HG03378 (cell line): ENCODE results near the gene WTAP.
"Not testable (repeated sequence)": the region's sequence is repeated elsewhere in the genome, so short reads cannot be mapped to it uniquely, and the experiment has no call there.

Source experiments
- ATAC-seq: cut with Tn5 transposase; IDR thresholded peaks from one replicate; pipeline ENCODE4 v1.9.1; 2021; ENCODE audit warnings: mild to moderate bottlenecking, moderate library complexity; ENCODE audit not compliant: unreplicated experiment

WTAP gene

GRCh38 chr6:159693128-159693893 is 34.0 kb upstream of the WTAP start, which contains the start of gene SOD2:
SOD2 (minus strand) TSS chr6:159693241; CDS start chr6:159693167, 74 bp downstream.
- ATAC-seq = peak; percentile 75

DNA sequence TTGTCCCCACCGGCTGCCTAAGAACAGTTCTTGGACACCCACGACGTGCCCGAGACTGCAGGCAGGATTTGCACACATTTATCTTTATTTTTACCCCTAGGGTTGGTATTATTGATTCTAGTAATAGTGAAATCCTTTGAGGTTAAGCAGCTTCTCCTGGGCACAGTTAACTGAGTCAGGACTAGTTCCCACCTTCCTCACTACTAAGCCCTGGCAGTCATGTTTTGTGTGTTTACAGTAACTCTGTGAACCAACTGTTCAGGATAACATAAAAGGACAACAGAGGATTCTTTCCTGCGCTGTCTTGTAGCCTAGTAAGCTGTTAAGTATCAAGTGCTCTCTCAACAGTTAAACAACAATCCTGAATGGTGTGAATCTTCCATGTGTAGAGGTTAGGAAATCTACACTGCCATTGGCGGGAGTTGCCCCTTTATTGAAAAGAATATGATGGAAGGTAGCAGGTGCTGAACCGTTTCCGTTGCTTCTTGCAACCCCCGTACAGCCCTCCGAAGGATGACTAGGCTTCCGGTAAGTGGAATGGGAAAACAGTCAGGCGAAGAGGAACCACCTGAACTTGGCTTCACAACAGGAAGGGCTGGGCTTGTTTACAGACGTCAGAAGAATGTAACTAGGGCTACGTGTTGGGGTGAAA is 33.3 kb upstream of the WTAP start:
- ATAC-seq = peak; percentile 14

DNA sequence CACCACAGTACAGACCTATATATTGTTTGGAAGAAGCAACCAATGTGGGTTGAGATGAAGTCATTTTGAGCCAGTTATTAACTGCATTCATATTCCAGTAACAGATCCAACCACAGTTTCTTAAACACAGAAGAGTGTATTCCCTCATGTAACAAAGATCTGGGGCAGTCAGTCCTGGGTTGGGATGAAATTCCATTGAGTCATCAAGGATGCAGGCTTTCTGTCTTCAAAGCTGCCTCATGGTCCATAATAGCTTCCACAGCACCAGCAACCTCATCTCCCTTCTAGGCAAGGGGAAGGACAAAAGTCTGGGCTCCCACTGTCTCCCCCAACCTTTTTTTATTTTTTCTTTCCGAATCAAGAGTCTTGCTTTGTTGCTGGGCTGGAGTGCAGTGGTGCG is 31.3 kb upstream of the WTAP start:
- ATAC-seq = no peak

DNA sequence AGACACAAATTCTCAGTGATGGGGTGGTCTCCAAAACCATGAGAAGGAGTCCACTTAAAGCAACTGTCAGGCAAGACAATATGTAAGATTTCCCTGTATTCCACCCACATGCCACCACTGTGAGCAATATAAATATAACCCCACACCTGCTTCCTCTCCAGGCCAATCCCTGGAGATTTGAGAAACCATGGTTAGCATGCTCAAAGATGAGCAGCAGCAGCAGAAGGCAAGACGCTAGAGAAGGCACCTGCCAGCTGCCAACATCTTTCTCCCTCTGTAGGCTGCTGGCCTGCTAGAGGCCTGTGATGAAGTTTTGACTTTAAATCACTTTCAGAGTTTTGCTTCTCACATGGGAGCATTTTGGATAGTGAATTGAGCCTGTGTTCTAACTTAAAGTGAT is 26.3 kb upstream of the WTAP start:
- ATAC-seq = peak; percentile 42

DNA sequence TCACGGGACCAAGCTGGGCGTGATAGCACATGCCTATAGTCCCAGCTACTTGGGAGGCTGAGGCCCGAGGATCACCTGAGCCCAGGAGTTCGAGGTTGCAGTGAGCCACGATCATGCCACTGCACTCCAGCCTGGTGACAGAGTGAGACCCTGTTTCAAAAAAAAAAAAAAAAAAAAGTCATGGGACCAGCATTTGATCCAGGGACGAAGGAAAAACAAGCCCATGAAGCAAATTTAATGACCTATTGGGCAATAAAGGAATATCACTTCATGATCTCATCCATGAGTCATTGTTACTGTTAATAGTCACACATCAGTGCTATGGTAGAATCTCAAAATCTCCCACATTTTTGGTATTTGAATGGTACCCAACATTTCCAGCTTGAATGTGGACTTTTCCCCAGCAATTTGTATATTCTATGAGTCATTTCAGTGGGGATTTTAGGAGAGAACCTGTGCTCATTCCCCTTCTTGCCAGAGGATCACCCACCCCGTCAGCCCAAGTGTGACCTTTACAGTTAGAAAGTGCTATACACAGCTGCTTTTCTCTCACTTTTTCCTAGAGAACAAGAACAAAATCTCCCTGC is 25.8 kb upstream of the WTAP start:
- ATAC-seq = no peak

DNA sequence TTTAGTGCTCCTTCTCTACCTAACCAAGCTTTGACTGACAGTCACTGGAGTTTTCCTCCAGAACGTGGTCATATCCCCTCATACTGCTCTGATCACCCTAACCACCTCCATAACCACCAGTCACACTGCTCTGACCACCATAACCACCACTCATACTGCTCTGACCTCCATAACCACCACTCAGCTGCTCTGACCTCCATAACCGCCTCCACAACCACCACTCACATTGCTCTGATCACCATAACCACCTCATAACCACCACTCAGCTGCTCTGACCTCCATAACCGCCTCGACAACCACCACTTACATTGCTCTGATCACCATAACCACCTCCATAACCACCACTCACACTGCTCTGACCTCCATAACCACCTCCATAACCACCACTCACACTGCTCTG is 16.7 kb upstream of the WTAP start:
- ATAC-seq = not testable (repeated sequence)

- ATAC-seq = not testable (repeated sequence)
Observed at GRCh38 chr6:159712389-159712788, 14.9 kb upstream of the WTAP start.

DNA sequence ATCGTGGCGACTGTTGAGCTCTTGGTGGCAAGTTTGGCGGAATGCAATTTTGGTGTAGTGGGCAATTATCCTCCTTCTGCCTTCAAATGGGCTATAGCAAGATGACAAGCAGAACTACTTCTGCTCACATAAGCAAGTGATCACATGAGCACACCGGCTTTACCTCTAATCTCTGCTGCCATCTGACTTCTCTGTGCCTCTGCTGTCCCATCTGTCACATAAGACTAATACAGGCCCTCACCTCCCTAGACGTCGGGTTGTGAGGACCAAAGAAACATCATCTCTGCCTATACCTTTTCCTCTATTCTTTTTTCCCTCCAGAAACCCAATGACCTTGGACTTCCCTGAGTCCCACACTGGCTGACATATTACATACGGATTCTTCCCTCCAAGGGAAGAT is 13.3 kb upstream of the WTAP start:
- ATAC-seq = no peak

GRCh38 chr6:159714404-159714803 is 12.9 kb upstream of the WTAP start:
- no peak for ATAC-seq

DNA sequence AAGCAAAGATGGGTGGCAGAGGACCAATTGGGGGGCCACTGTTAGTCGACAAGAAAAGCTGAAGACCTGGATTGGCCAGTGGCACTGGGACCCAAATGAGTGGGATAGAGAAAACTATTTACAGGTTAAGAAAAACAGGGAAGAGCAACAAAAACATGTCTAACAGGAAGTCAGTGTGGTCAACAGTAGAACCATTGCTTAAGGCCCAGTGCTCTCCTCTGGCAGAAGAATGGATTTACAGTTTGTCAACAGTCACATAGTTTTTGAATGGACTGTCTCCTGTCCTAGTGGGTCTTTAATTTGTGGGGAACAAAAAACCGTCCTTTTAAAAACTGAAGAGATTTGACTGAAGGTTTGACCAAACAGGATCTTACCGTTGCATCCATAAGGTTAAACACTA is 12.1 kb upstream of the WTAP start:
- no peak for ATAC-seq

DNA sequence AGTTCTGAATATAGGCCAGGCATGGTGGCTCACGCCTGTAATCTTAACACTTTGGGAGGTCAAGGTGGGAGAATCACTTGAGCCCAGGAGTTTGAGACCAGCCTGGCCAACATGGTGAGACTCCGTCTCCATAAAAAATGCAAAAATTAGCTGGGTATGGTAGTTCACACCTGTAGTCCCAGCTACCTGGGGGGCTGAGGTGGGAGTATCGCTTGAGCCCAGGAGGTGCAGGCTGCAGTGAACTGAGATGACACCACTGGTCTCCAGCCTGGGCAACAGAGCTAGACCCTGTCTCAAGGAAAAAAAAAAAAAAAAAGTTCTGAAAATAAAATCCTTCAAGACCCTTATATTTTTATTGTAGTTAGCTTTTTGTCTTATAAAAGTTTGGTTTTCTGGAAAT is 11.7 kb upstream of the WTAP start:
- no peak for ATAC-seq

- no peak for ATAC-seq
Observed at GRCh38 chr6:159716247-159717096, 10.8 kb upstream of the WTAP start.

GRCh38 chr6:159718634-159719033 is 8.7 kb upstream of the WTAP start:
- no peak for ATAC-seq

DNA sequence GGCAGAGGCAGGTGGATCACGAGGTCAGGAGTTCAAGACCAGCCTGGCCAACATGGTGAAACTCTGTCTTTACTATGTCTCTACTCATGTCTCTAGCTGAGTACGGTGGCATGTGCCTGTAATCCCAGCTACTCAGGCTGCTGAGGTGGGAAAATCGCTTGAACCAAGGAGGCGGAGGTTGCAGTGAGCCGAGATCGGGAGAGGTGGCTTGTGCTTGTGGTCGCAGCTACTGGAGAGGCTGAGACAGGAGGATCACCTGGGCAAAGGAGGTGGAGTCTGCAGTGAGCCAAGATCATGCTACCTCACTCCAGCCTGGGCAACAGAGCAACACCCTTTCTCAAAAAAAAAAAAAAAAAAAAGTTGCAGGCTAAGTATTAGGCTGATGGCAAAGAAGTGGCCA is 8.0 kb upstream of the WTAP start:
- no peak for ATAC-seq

DNA sequence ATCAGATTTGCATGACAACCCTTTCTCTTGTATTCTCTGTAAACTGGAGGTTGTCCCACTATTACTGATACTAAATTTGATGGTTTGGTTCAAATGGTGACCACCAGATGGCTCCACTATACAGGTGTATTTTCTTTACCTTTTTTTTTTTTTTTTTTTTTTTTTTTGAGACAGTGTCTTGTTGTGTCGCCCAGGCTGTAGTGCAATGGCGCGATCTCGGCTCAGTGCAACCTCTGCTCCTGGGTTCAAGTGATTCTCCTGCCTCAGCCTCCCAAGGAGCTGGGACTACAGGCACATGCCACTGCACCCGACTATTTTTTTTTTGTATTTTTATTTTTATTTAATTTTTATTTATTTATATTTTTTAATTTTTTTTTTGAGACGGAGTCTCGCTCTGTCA is 6.6 kb upstream of the WTAP start:
- ATAC-seq = no peak

DNA sequence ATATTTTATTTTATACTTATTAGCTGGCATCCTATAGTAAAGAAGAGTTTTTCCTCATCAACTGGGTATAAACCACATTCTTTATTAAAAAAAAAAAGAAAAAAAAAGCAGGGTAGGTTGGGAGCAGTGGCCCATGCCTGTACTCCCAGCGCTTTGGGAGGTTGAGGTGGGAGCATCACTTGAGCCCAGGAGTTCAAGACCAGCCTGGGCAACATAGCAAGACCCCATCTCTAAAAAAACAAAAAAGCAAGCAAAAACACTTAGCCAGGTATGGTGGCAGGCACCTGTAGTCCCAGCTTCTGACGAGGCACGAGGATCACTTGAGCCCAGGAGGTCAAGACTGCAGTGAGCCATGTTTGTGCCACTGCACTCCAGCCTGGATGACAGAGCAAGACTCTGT is 5.3 kb upstream of the WTAP start:
- ATAC-seq = not testable (repeated sequence)

DNA sequence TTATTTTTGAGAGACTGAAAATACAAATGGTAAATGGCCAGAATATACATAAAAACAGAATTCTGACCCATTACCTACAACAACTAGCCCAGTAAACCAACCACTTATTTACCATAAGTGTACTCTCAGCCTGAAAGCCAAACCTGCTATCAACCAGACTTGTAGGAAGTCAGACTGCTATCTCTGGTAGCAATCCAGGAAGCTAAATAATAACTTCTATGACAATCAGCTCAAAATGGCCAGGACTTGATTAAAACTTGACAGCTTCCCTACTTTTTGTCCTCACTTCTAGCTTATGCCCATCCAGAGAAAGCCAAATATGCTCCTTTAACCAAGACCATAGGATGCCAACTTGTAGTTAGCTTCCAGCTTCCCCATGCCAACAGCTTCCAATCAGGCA is 4.7 kb upstream of the WTAP start:
- no peak for ATAC-seq

DNA sequence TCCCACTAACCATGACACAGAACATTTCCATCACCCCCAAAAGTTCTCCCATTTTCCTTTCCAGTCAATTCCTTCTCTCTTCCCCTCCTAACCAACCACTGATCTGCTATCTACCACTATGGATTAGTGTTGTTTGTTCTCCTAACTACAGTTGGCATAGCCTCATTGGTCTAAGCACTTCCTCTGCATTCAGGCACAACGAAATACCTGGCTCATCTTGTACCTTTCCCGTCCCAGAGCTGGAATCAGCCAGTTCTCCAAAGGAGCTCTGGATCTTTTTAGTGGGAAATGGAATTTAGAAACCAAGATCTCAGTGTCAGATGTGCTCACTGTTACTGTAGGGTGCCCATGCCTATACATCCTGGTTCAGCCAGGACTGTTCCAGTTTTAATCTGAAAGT is 4.0 kb upstream of the WTAP start:
- ATAC-seq = no peak

DNA sequence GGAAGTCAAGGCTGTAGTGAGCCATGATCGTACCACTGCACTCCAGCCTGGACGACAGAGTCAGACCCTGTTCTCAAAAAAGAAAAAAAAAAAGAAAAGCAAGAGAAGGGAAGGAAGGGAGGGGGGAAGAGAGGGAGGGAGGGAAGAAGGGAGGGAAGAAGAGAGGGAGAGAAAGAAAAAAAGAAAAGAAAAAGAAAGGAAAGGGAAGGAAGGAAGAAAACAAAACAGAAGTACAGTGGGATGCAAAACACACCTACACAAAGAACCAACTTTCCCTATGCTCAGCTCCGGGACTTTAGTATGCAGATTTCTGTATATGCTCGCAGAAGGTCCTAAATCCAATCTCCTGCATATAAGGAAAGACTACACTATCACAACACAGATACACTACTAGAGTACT is 2.5 kb upstream of the WTAP start:
- no peak for ATAC-seq

GRCh38 chr6:159725208-159725607 is 2.1 kb upstream of the WTAP start:
- not testable (repeated sequence) for ATAC-seq

DNA sequence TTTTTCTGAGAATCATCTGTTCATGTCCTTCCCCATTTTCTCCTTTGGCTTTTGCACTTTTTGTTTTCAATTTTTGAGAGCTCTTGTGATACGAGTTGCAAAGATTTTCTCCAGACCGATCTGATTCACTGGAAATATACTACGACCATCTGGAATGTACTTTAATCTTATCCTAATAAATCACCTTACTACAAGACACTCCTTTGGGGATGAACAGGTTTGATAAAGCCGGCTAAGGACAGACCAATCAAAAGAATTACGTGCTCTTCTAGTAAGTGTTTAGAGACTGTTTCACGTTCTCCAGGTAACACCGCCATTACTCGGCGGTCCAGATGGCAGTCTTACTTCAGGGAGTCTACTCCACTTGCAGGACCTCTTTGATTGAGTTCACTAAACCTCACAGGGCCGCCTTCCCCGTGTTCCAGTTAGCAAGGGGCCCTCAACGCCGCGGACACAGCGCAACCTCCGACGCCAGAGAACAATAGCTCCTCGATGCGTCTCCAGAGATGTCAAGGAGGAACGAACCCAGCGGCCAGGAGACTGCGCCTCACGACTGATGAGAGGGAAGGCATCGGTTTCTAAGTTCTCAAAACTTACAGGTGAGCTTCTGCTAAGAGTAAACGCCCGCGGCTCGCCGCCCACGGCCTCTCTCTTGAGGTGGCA is 920 bp upstream of the WTAP start:
- ATAC-seq = peak; percentile 2
